Small intestine (tissue), 7 donors: ENCODE results near the gene ECSCR. TPM values are rescaled to one million over a fixed set of nuclear protein-coding genes. Genes with fewer than 3 reads are reported as not detected.
"Not testable (repeated sequence)": the region's sequence is repeated elsewhere in the genome, so short reads cannot be mapped to it uniquely, and the experiment has no call there.

Source experiments
- DNase-seq, 2 donors: peaks; one replicate each; pipeline versions ENCODE4 v3.0.0 to v3.0.0-alpha.2; 2013
- FAIRE-seq: peaks from 2 replicates; lab custom pipeline; 2012; peaks lifted over from hg19 to GRCh38; lab: Jason Lieb, UNC
- H3K27ac ChIP-seq, 3 donors: one replicate each; pipeline ENCODE4 v1.5.1; 2013; ENCODE audit warnings: low read length in 2 of 3, mild to moderate bottlenecking in 2 of 3, control low read depth in 1 of 3, inconsistent platforms in 1 of 3, low read depth in 1 of 3, moderate library complexity in 1 of 3
- H3K27me3 ChIP-seq, 3 donors: one replicate each; pipeline ENCODE4 v1.6.1; 2013; ENCODE audit warnings: low read length in 3 of 3, inconsistent platforms in 1 of 3; ENCODE audit not compliant: control insufficient read depth in 3 of 3, insufficient read depth in 3 of 3
- H3K36me3 ChIP-seq, 3 donors: one replicate each; pipeline ENCODE4 v1.6.1; 2013; ENCODE audit warnings: low read length in 3 of 3, inconsistent platforms in 1 of 3, low read depth in 1 of 3, mild to moderate bottlenecking in 1 of 3, moderate library complexity in 1 of 3; ENCODE audit not compliant: control insufficient read depth in 3 of 3, insufficient read depth in 2 of 3
- H3K4me1 ChIP-seq, 3 donors: one replicate each; pipeline ENCODE4 v1.6.1; 2013; ENCODE audit warnings: low read length in 2 of 3, inconsistent platforms in 1 of 3, low read depth in 1 of 3, mild to moderate bottlenecking in 1 of 3, moderate library complexity in 1 of 3; ENCODE audit not compliant: control insufficient read depth in 3 of 3, insufficient read depth in 2 of 3
- H3K4me3 ChIP-seq, 3 donors: one replicate each; pipeline ENCODE4 v1.5.1; 2013; ENCODE audit warnings: low read length in 3 of 3, control low read depth in 1 of 3, inconsistent platforms in 1 of 3, low read depth in 1 of 3, mild to moderate bottlenecking in 1 of 3, moderate library complexity in 1 of 3
- H3K9me3 ChIP-seq, 2 donors: one replicate each; pipeline ENCODE4 v1.6.1; 2013; ENCODE audit warnings: low read depth in 1 of 2, low read length in 1 of 2; ENCODE audit not compliant: control insufficient read depth in 2 of 2, insufficient read depth in 1 of 2
- WGBS, 3 donors: extraction: QIAGEN DNeasy Blood & Tissue Kit; methylation state at CpG; one replicate each; pipeline ENCODE4 v1.1.7; 2013; 5-methylcytosine and 5-hydroxymethylcytosine counted together
- polyA plus RNA-seq, 4 donors: library from polyadenylated mRNA; stranded (reverse) in 3 of 4; unstranded in 1 of 4; fragments of 200-250 nt in 3 of 4; fragments of 120-200 nt in 1 of 4; gene quantifications; one replicate each; pipeline versions ENCODE4 v1.2.1 to v1.2.3, GENCODE V29; 2013
- donor health status: healthy with polysubstance abuse.
- donor health status: control.
- donor health status: control.
- donor health status: Bipolar disorder and iron deficiency.
- donor health status: healthy.

Gene ECSCR
- polyA plus RNA-seq, 4 donors, result 1.6 to 47.6 (median 7.7) TPM

- H3K4me1 ChIP-seq, result peaks cover 0 to 8% (median 0%) of the 10 kb centered on the region in 3 donors
- H3K27ac ChIP-seq, result no peak overlapping the region
- no peak overlapping the region for H3K4me3 ChIP-seq
- DNase-seq, result peak; percentile 66 to 85
- H3K27me3 ChIP-seq, result no peaks in the 10 kb centered on the region
- no peaks in the 10 kb centered on the region for H3K36me3 ChIP-seq
- H3K9me3 ChIP-seq, result no peaks in the 10 kb centered on the region
- WGBS, 3 donors, result 41 to 74% (median 48%) methylated on average over 3 of the region's 3 CpGs
- FAIRE-seq, result no peak
Observed at GRCh38 chr5:139494256-139494655, 31.7 kb upstream of the ECSCR start.

- 11 to 23% (median 21%) methylated on average over 6 of the region's 6 CpGs for WGBS, 3 donors
- peak in 1 of 2 donors; percentile 79 for DNase-seq
- Histone ChIP-seq H3K9me3 (no peaks in the 10 kb centered on the region), H3K27me3 (no peaks in the 10 kb centered on the region), H3K4me1 (peaks cover 0 to 8% (median 0%) of the 10 kb centered on the region in 3 donors), H3K4me3 (no peak overlapping the region), H3K27ac (peak overlapping the region in 2 of 3 donors; percentile 14 to 64), H3K36me3 (no peaks in the 10 kb centered on the region)
- FAIRE-seq, result no peak
Observed at GRCh38 chr5:139492700-139493192, 30.2 kb upstream of the ECSCR start.

GRCh38 chr5:139488260-139488659 is 25.7 kb upstream of the ECSCR start:
- 55 to 83% (median 75%) methylated on average over 3 of the region's 3 CpGs for WGBS, 3 donors
- no peak for FAIRE-seq

GRCh38 chr5:139486201-139486600 is 23.7 kb upstream of the ECSCR start:
- Histone ChIP-seq H3K4me1 (peaks cover 0 to 3% (median 1%) of the 10 kb centered on the region in 3 donors), H3K36me3 (no peaks in the 10 kb centered on the region), H3K4me3 (no peak overlapping the region), H3K27me3 (no peaks in the 10 kb centered on the region), H3K9me3 (no peaks in the 10 kb centered on the region), H3K27ac (no peak overlapping the region)
- FAIRE-seq, result no peak
- 85 to 87% (median 86%) methylated on average over 7 of the region's 7 CpGs for WGBS, 3 donors
- no peak for DNase-seq

More at GRCh38 chr5:139488260-139488659, 25.7 kb upstream of the ECSCR start:
- H3K4me1 ChIP-seq, result no peaks in the 10 kb centered on the region
- H3K27me3 ChIP-seq, result no peaks in the 10 kb centered on the region
- DNase-seq, result no peak
- no peaks in the 10 kb centered on the region for H3K9me3 ChIP-seq
- peak overlapping the region in 1 of 3 donors; percentile 58 for H3K27ac ChIP-seq
- H3K36me3 ChIP-seq, result no peaks in the 10 kb centered on the region
- H3K4me3 ChIP-seq, result no peak overlapping the region

GRCh38 chr5:139482890-139483208 is 20.3 kb upstream of the ECSCR start:
- FAIRE-seq, H3K4me3 ChIP-seq, H3K36me3 ChIP-seq, H3K9me3 ChIP-seq, H3K27me3 ChIP-seq, DNase-seq, H3K4me1 ChIP-seq: not testable (repeated sequence)
- peak overlapping the region in 2 of 3 donors; percentile 80 to 98 for H3K27ac ChIP-seq
- 46 to 64% (median 58%) methylated on average over 6 of the region's 6 CpGs for WGBS, 3 donors

GRCh38 chr5:139482050-139482889 is 19.7 kb upstream of the ECSCR start, which contains the start of gene STING1:
TSS of gene STING1 (minus strand) at chr5:139482758. CDS start at chr5:139481704, 1,054 bp downstream.
- H3K4me1 ChIP-seq, result peaks cover 0 to 6% (median 3%) of the 10 kb centered on the region in 3 donors
- H3K27me3 ChIP-seq, result no peaks in the 10 kb centered on the region
- peak; percentile 64 to 65 for DNase-seq
- H3K4me3 ChIP-seq, result peak within 1 kb of the TSS; percentile 32 to 46 (median 42)
- peaks cover 0 to 9% (median 0%) of the 10 kb centered on the region in 3 donors for H3K36me3 ChIP-seq
- no peak for FAIRE-seq
- H3K9me3 ChIP-seq, result no peaks in the 10 kb centered on the region
- peak within 1 kb of the TSS; percentile 62 to 98 (median 80) for H3K27ac ChIP-seq
- 15 to 30% (median 28%) methylated on average over 19 of the region's 19 CpGs for WGBS, 3 donors

- DNase-seq, result no peak
- 44 to 81% (median 66%) methylated on average over 5 of the region's 5 CpGs for WGBS, 3 donors
Observed at GRCh38 chr5:139481580-139482049, 19.1 kb upstream of the ECSCR start.

GRCh38 chr5:139481122-139481533 is 18.6 kb upstream of the ECSCR start:
- Histone ChIP-seq H3K36me3 (peaks cover 0 to 11% (median 0%) of the 10 kb centered on the region in 3 donors), H3K27me3 (no peaks in the 10 kb centered on the region), H3K4me3 (peak overlapping the region; percentile 32 to 46 (median 42)), H3K27ac (peak overlapping the region in 2 of 3 donors; percentile 62 to 98), H3K4me1 (peaks cover 0 to 6% (median 3%) of the 10 kb centered on the region in 3 donors), H3K9me3 (no peaks in the 10 kb centered on the region)
- WGBS, 3 donors, result 54 to 81% (median 77%) methylated on average over 10 to 12 of the region's 12 CpGs
- no peak for FAIRE-seq
- no peak for DNase-seq

More at GRCh38 chr5:139481580-139482049, 19.1 kb upstream of the ECSCR start:
- Histone ChIP-seq H3K4me3 (peak overlapping the region; percentile 32 to 46 (median 42)), H3K27ac (peak overlapping the region; percentile 62 to 98 (median 80)), H3K27me3 (no peaks in the 10 kb centered on the region), H3K4me1 (peaks cover 0 to 6% (median 3%) of the 10 kb centered on the region in 3 donors), H3K36me3 (peaks cover 0 to 11% (median 0%) of the 10 kb centered on the region in 3 donors), H3K9me3 (no peaks in the 10 kb centered on the region)
- no peak for FAIRE-seq
